HG02938 (cell line): Measurements from ENCODE around the gene SCNN1A.

Experiments used
- ATAC-seq: cut with Tn5 transposase; IDR thresholded peaks from one replicate; pipeline ENCODE4 v1.9.1; 2021; ENCODE audit warnings: mild to moderate bottlenecking, moderate library complexity; ENCODE audit not compliant: unreplicated experiment

Gene SCNN1A

GRCh38 chr12:6375269-6376078, at the start of gene SCNN1A:
TSS of gene SCNN1A (minus strand) at chr12:6375563. CDS start at chr12:6374783, 780 bp downstream.
- ATAC-seq = no peak

DNA sequence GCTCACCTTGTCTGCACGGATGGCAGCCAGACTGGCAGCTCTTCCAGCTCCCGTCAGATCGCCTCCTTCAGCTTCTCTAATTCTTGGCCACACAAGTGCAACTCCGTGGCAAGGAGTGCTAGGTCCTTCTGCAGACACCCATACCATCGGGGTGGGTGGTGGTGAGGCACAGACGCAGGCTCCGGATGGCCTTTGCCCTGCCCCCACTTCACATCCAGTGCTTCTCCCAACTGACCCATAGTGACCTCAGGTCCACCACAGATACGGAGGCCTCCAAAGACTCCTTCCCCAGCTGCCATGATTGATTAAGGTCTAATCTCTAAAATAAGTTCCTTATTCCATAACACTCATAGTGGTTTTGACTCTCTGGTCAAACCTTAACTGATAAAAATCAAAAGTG, 49.5 kb upstream of the SCNN1A start:
- no peak for ATAC-seq

- no peak for ATAC-seq
Measured at GRCh38 chr12:6424008-6424347, 48.6 kb upstream of the SCNN1A start.

GRCh38 chr12:6423267-6424007, 48.1 kb upstream of the SCNN1A start:
- peak; percentile 34 for ATAC-seq

DNA sequence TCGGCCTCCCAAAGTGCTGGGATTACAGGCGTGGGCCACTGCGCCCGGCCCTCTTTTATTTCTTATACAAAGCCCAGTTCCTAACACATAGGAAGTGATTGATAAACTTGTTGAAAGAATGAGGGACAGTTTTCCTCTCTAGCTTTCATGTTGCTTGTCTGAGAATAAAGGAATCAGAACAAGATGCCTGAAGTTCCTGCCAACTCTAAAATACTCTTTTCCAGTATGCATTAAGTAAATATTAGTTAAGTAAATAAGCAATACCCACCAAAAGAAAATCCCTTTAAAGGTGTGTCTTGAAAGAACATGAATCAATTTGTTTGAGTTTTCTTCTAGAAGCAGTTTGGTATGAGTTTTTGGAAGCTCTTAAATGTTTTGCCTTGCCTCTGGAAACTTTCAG, 45.0 kb upstream of the SCNN1A start:
- no peak for ATAC-seq

DNA sequence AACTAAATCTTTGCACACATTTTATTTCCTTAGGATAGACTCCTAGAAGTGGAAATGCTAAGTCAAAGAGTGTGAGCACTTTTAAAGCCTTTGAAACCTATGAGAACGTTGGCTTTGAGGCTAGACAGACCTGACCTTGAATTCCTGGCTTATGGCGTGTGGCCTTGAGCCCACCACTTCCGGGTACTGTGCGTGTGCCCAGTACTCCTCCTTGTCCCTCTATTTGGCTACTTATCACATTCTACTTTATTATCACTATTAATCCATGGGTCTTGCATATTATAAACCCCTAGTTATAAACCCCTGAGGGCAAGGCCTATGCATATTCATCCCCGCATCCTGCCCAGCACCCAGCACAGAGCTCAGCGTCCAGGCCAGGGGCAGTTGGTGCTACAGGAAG, 43.4 kb upstream of the SCNN1A start:
- no peak for ATAC-seq

DNA sequence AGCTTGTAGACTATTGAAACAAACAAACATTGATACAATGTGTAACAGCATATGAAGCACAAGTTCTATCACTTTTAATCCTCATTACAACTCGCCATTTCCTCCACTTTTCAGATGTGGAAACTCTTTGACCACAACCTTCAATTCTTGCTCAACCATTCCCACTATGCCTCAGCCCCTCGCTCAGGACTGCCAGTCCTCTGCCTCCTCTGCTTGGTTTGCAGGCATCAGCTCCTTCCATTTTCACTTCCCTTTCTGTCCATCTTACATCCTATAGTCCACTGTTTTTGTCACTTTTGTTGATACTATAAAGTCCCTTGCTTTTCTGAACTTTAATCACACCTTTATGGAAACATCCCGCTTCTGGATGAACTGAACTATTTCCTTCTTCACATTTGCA, 41.2 kb upstream of the SCNN1A start:
- no peak for ATAC-seq

DNA sequence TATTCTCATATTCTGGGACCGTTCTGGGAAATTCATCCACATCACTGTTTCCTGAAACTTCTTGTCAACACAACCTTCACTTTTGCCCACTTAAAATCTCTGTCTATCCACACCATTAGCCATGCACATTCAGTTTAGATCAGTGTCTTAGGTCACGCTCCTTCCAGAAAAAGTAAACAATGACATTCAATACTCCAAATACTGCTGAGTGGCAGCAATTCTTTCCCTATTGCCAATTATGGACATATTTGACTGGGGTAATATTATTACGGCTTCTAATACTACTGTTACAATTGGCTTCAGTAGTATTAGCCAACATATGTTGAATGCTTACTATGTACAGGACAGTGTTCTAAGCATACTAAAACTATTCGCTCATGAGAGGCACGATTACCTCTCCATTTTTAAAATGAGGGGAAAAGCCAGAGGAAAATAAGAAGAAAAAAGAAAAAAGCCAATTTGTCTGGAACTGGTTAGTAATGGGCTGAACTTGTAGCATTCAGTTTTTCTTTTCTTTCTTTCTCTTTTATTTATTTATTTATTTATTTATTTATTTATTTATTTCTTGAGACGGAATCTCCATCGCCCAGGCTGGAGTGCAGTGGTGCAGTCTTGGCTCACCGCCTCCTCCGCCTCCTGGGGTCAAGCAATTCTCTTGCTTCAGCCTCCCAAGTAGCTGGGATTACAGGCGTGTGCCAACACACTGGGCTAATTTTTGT, 32.0 kb upstream of the SCNN1A start:
- no peak for ATAC-seq

DNA sequence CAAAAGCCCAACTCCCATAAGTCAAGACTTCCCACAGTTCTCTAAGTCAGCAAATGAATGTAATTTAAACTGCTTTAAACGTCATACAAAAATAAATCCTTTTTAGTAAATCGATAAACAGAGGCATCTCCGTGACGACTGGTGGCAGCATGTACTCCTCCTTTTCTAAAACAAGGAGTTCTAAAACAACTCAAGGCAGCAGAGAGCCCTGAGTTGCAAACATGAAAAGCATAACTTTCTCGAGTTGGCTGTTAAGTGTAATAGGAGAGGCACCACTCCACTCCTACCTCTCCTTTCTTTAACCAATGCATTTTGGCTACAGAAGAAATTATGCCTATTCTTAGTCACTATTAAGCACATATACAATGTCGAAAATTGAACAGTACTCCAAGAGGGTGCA, 30.6 kb upstream of the SCNN1A start:
- no peak for ATAC-seq

- no peak for ATAC-seq
Measured at GRCh38 chr12:6404390-6404789, 29.0 kb upstream of the SCNN1A start.

GRCh38 chr12:6399884-6400644, 24.7 kb upstream of the SCNN1A start:
- ATAC-seq = no peak

GRCh38 chr12:6396031-6396430, 20.7 kb upstream of the SCNN1A start:
- ATAC-seq = no peak

GRCh38 chr12:6394398-6394797, 19.0 kb upstream of the SCNN1A start:
- ATAC-seq = no peak

DNA sequence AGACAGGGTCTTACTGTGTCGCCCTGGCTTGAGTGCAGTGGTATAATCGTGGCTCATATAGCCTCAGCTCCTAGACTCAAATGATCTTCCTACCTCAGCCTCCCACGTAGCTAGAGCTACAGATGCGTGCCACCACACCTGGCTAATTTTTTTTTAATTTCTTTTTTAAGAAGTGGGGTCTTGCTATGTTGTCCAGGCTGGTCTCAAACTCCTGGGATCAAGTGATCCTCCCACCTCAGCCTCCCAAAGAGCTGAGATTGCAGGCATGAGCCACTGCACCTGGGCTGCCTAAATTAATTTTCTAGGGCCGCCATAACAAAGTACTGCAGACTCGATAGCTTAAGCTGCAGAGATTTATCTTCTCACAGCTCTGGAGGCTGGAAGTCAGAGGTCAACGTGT, 17.7 kb upstream of the SCNN1A start:
- ATAC-seq = no peak

DNA sequence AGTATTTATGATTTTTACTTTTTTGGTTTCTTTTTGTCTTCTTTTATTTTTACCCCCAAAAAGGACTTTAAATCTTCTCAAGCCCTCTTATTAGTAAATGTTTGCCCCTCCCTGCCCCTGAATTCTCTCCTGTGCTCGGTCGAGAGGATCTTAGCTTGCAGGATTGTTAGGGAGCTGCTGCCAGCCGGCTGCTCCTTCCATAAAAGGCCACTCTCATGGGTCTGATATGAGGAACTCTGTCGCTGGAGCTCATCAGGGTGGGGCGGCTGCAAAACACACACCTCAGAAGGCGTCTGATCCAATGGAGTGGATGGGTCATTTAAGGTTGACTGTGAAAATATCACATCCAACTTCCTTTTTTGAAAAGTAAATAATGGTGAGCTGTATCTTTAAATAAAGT, 17.1 kb upstream of the SCNN1A start:
- ATAC-seq = no peak

- ATAC-seq = no peak
Measured at GRCh38 chr12:6391013-6391412, 15.7 kb upstream of the SCNN1A start.

- ATAC-seq = no peak
Measured at GRCh38 chr12:6390084-6390799, 14.9 kb upstream of the SCNN1A start.

GRCh38 chr12:6387541-6387940, 12.2 kb upstream of the SCNN1A start:
- no peak for ATAC-seq

- no peak for ATAC-seq
Measured at GRCh38 chr12:6386491-6386890, 11.1 kb upstream of the SCNN1A start.

- no peak for ATAC-seq
Measured at GRCh38 chr12:6386038-6386437, 10.7 kb upstream of the SCNN1A start.
